Mesenchymal stem cell (in vitro differentiated cells and primary cell): ENCODE results near the gene MAGEB17.

Experiments used
- DNase-seq: peaks from one replicate; pipeline ENCODE4 v3.0.0-alpha.2; 2013
- H2AFZ ChIP-seq: one replicate; pipeline ENCODE4 v1.6.1; 2013; ENCODE audit warnings: low read depth, mild to moderate bottlenecking, control low read depth, inconsistent platforms, low read length, moderate library complexity
- H2AK5ac ChIP-seq: 2 replicates; pipeline ENCODE4 v1.6.1; 2013; ENCODE audit warnings: low read length, moderate library complexity, mild to moderate bottlenecking, inconsistent platforms; ENCODE audit not compliant: severe bottlenecking
- H2BK120ac ChIP-seq: one replicate; pipeline ENCODE4 v1.6.1; 2013; ENCODE audit warnings: low read depth, mild to moderate bottlenecking, inconsistent platforms, low read length, moderate library complexity
- H2BK12ac ChIP-seq, 2 experiments: one replicate each; pipeline ENCODE4 v1.6.1; 2013; ENCODE audit warnings: inconsistent platforms in 2 of 2, low read length in 2 of 2, mild to moderate bottlenecking in 2 of 2, moderate library complexity in 2 of 2, control low read depth in 1 of 2
- H2BK15ac ChIP-seq: one replicate; pipeline ENCODE4 v1.6.1; 2013; ENCODE audit warnings: mild to moderate bottlenecking, low read depth, inconsistent platforms; ENCODE audit not compliant: poor library complexity, severe bottlenecking
- H2BK5ac ChIP-seq: 2 replicates; pipeline ENCODE4 v1.6.1; 2013; ENCODE audit warnings: low read depth, mild to moderate bottlenecking, low read length, control low read depth, inconsistent platforms; ENCODE audit not compliant: poor library complexity, severe bottlenecking
- H3K14ac ChIP-seq, 2 experiments: one replicate each; pipeline ENCODE4 v1.6.1; 2013; ENCODE audit warnings: inconsistent platforms in 2 of 2, low read length in 2 of 2, control low read depth in 1 of 2, mild to moderate bottlenecking in 1 of 2, moderate library complexity in 1 of 2
- H3K18ac ChIP-seq, 2 experiments: one replicate each; pipeline ENCODE4 v1.6.1; 2013; ENCODE audit warnings: inconsistent platforms in 2 of 2, low read length in 2 of 2, control low read depth in 1 of 2, low read depth in 1 of 2, mild to moderate bottlenecking in 1 of 2
- H3K23ac ChIP-seq, 2 experiments: one replicate each; pipeline ENCODE4 v1.6.1; 2013; ENCODE audit warnings: inconsistent platforms in 2 of 2, low read length in 2 of 2, mild to moderate bottlenecking in 2 of 2, moderate library complexity in 2 of 2, control low read depth in 1 of 2
- H3K27ac ChIP-seq: 2 replicates; pipeline ENCODE4 v1.5.1; 2013; ENCODE audit warnings: mild to moderate bottlenecking, moderate library complexity, low read length, control low read depth, inconsistent platforms; ENCODE audit not compliant: poor library complexity, severe bottlenecking
- H3K27me3 ChIP-seq, 2 experiments: 2 replicates each; pipeline versions ENCODE4 v1.6.1 to v1.7.0; 2013; ENCODE audit warnings: low read length in 2 of 2, mild to moderate bottlenecking in 2 of 2, moderate library complexity in 2 of 2, control low read depth in 1 of 2, inconsistent platforms in 1 of 2; ENCODE audit not compliant: control insufficient read depth in 1 of 2, insufficient read depth in 1 of 2
- H3K36me3 ChIP-seq, 2 experiments: 2 replicates each; pipeline versions ENCODE4 v1.6.1 to v1.7.0; 2013; ENCODE audit warnings: low read length in 2 of 2, control low read depth in 1 of 2, inconsistent platforms in 1 of 2, low read depth in 1 of 2, mild to moderate bottlenecking in 1 of 2; ENCODE audit not compliant: insufficient read depth in 2 of 2, control insufficient read depth in 1 of 2
- H3K4ac ChIP-seq, 2 experiments: one replicate each; pipeline ENCODE4 v1.6.1; 2013; ENCODE audit warnings: inconsistent platforms in 2 of 2, low read length in 2 of 2, mild to moderate bottlenecking in 2 of 2, moderate library complexity in 2 of 2, control low read depth in 1 of 2, low read depth in 1 of 2
- H3K4me1 ChIP-seq: 2 replicates; pipeline ENCODE4 v1.6.1; 2013; ENCODE audit warnings: low read depth, low read length, control low read depth; ENCODE audit not compliant: control insufficient read depth, insufficient read depth
- H3K4me2 ChIP-seq: 2 replicates; pipeline ENCODE4 v1.6.1; 2013; ENCODE audit warnings: low read length, mild to moderate bottlenecking, inconsistent platforms; ENCODE audit not compliant: poor library complexity, severe bottlenecking
- H3K4me3 ChIP-seq, 2 experiments: 2 replicates each; pipeline versions ENCODE4 v1.5.1 to v1.7.0; 2013; ENCODE audit warnings: low read length in 2 of 2, mild to moderate bottlenecking in 2 of 2, control low read depth in 1 of 2, low read depth in 1 of 2; ENCODE audit not compliant: insufficient read depth in 1 of 2
- H3K79me1 ChIP-seq: replicated peaks from 2 replicates; pipeline ENCODE4 v1.6.1; 2013; ENCODE audit warnings: mild to moderate bottlenecking, control low read depth, low read length, inconsistent platforms; ENCODE audit not compliant: poor library complexity, severe bottlenecking
- H3K9ac ChIP-seq: 2 replicates; pipeline ENCODE4 v1.7.0; 2013; ENCODE audit warnings: mild to moderate bottlenecking, low read length, moderate library complexity
- H3K9me3 ChIP-seq: 2 replicates; pipeline ENCODE4 v1.7.0; 2013; ENCODE audit warnings: mild to moderate bottlenecking, low read length; ENCODE audit not compliant: control insufficient read depth
- H4K8ac ChIP-seq: one replicate; pipeline ENCODE4 v1.6.1; 2013; ENCODE audit warnings: inconsistent platforms, mild to moderate bottlenecking, low read length, moderate library complexity
- H4K91ac ChIP-seq: one replicate; pipeline ENCODE4 v1.6.1; 2013; ENCODE audit warnings: mild to moderate bottlenecking, low read length, inconsistent platforms
- WGBS: methylation state at CpG from one replicate; pipeline ENCODE4 v1.1.7; 2013; ENCODE audit warnings: mixed read lengths; 5-methylcytosine and 5-hydroxymethylcytosine counted together

MAGEB17 gene

DNA sequence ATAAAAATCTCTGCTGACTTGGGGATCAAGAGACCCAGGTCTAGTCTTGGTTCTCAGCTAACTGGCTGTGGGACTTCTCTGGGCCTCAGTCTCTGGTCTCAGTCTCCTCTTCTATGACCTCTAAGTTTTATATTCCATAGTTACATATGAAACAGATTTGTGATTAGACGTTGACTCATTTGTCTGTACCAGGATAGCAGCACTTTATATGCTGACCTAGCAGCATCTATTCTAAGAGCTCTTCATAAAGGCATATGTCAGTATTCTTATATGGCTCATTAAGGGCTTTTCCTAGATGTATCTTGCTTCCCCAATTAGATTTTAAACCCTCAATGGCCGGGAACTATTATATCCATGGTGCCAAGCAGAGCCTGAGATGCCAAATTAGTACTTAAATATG is 31.2 kb upstream of the MAGEB17 start:
- H3K18ac ChIP-seq = no peak overlapping the region
- no peak overlapping the region for H2AK5ac ChIP-seq
- peaks cover 0 to 17% of the 10 kb centered on the region in 2 experiments for H3K27me3 ChIP-seq
- H2BK120ac ChIP-seq = no peak overlapping the region
- no peaks in the 10 kb centered on the region for H3K36me3 ChIP-seq
- H2BK12ac ChIP-seq = no peak overlapping the region
- no peak overlapping the region for H3K27ac ChIP-seq
- no peak overlapping the region for H3K4me2 ChIP-seq
- H4K91ac ChIP-seq = no peak overlapping the region
- H3K9me3 ChIP-seq = no peaks in the 10 kb centered on the region
- H3K4me1 ChIP-seq = no peaks in the 10 kb centered on the region
- no CpG with 5 or more reads among the region's 2 CpGs for WGBS
- DNase-seq = no peak
- no peaks in the 10 kb centered on the region for H3K79me1 ChIP-seq
- H3K4me3 ChIP-seq = no peak overlapping the region
- H2AFZ ChIP-seq = no peak overlapping the region
- no peak overlapping the region for H4K8ac ChIP-seq
- no peak overlapping the region for H3K14ac ChIP-seq
- no peak overlapping the region for H3K23ac ChIP-seq
- no peak overlapping the region for H2BK5ac ChIP-seq
- no peak overlapping the region for H3K9ac ChIP-seq
- H3K4ac ChIP-seq = no peak overlapping the region
- H2BK15ac ChIP-seq = no peak overlapping the region

DNA sequence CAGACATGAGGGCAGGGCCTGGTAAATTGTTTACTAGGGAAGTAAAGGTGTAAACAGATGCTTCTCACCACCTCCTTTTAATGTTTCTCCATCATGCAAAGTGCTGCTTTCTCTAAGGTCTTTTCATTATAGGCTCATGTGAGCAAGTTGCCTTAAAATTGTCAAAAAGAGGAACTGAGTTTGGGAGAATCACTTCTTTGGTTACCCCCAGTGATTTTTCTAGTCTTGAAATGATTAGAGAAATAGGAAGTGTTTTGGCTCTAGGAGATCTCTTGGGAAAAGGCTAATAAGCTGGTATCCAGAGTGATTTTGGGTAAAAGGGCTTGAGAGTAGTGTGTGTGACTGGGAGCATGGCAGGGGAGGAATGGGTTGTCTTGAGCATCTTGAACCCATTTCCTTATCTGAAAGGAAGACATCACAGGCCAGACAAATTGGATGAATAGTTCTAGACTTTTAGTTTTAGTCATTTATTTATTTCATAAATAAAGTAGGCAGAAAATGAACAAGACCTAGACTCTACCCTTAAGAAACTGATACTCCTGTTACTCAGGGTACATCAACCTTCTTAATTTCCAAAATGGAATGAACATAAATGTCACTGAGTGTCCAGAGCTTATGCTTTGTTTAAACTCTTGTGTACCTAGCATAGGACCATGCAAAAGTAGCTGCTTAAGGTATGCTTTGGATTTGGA is 29.7 kb upstream of the MAGEB17 start:
- Histone ChIP-seq H3K4me1 (no peaks in the 10 kb centered on the region), H3K18ac (no peak overlapping the region), H3K4ac (no peak overlapping the region), H2BK15ac (no peak overlapping the region), H4K91ac (no peak overlapping the region), H3K9ac (no peak overlapping the region), H2BK120ac (no peak overlapping the region), H3K27ac (no peak overlapping the region), H3K79me1 (no peaks in the 10 kb centered on the region), H3K23ac (no peak overlapping the region), H4K8ac (no peak overlapping the region), H2AK5ac (no peak overlapping the region), H3K27me3 (peaks cover 0 to 17% of the 10 kb centered on the region in 2 experiments), H3K4me2 (no peak overlapping the region), H3K4me3 (no peak overlapping the region), H2BK12ac (no peak overlapping the region), H3K14ac (no peak overlapping the region), H3K9me3 (no peaks in the 10 kb centered on the region), H3K36me3 (no peaks in the 10 kb centered on the region), H2BK5ac (no peak overlapping the region), H2AFZ (no peak overlapping the region)
- DNase-seq = no peak

DNA sequence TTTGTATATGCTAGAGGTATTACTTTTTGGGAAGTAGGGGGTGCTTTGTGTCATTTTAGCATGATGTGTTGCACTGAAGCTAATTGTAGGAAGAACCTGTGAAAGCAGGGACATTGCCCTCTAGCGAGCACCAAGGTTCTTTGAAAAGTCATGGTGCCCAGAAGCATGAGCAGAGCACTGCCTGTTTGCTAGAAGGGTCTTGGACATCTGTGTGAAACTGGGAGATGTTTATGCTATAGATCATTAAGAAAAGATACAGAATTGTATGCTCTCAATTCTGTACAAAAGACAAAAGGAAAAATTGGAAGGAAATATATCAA is 29.2 kb upstream of the MAGEB17 start:
- Histone ChIP-seq H3K4me3 (no peak overlapping the region), H2BK15ac (no peak overlapping the region), H2AFZ (no peak overlapping the region), H3K27me3 (peaks cover 0 to 18% of the 10 kb centered on the region in 2 experiments), H3K79me1 (no peaks in the 10 kb centered on the region), H4K8ac (no peak overlapping the region), H3K23ac (no peak overlapping the region), H3K4me2 (no peak overlapping the region), H2BK12ac (no peak overlapping the region), H2AK5ac (no peak overlapping the region), H3K4me1 (no peaks in the 10 kb centered on the region), H2BK5ac (no peak overlapping the region), H4K91ac (no peak overlapping the region), H3K9me3 (no peaks in the 10 kb centered on the region), H3K14ac (no peak overlapping the region), H3K36me3 (no peaks in the 10 kb centered on the region), H3K9ac (no peak overlapping the region), H2BK120ac (no peak overlapping the region), H3K27ac (no peak overlapping the region), H3K4ac (no peak overlapping the region), H3K18ac (no peak overlapping the region)
- WGBS = 60% methylated on average over 1 of the region's 1 CpG
- DNase-seq = peak; percentile 1

DNA sequence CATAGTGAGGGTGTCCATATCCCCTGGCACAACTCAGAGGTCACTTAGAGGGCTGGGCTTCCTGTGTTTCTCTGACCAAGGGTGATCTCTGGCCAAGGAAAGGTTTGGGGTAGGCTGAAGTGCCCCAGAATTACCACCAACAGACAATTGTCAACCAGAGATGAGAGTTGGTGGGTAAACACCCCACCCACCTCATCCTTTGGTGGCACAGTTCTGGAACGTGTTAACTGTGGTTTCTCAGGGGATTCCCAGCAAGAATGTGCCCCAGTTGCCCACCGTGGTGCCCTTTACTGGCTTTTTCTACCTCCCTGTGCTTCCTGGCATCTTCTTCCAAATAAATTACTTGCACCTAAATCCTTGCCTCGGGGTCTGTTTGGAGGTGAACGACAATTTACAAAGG is 26.8 kb upstream of the MAGEB17 start:
- no peak overlapping the region for H3K4me3 ChIP-seq
- no peak overlapping the region for H2AFZ ChIP-seq
- no peaks in the 10 kb centered on the region for H3K79me1 ChIP-seq
- no peak overlapping the region for H3K27ac ChIP-seq
- H3K4ac ChIP-seq = no peak overlapping the region
- H3K14ac ChIP-seq = no peak overlapping the region
- H3K23ac ChIP-seq = no peak overlapping the region
- no peak for DNase-seq
- H2BK120ac ChIP-seq = no peak overlapping the region
- no peak overlapping the region for H2AK5ac ChIP-seq
- H3K9me3 ChIP-seq = no peaks in the 10 kb centered on the region
- H3K36me3 ChIP-seq = no peaks in the 10 kb centered on the region
- no peak overlapping the region for H3K9ac ChIP-seq
- H3K27me3 ChIP-seq = peaks cover 0 to 19% of the 10 kb centered on the region in 2 experiments
- no peak overlapping the region for H3K4me2 ChIP-seq
- H2BK5ac ChIP-seq = no peak overlapping the region
- no peak overlapping the region for H4K91ac ChIP-seq
- WGBS = 94% methylated on average over 4 of the region's 4 CpGs
- no peaks in the 10 kb centered on the region for H3K4me1 ChIP-seq
- no peak overlapping the region for H4K8ac ChIP-seq
- no peak overlapping the region for H2BK12ac ChIP-seq
- no peak overlapping the region for H3K18ac ChIP-seq
- H2BK15ac ChIP-seq = no peak overlapping the region
